Activated T-cell treated with anti-CD3 and anti-CD28 coated beads, Interleukin-2, amount 50 U/mL, for 4 hours (primary cell): Measurements from ENCODE around the gene KIR2DL3. TPM values are rescaled to one million over a fixed set of nuclear protein-coding genes. Genes with fewer than 3 reads are reported as not detected.
"Not testable (repeated sequence)": the region's sequence is repeated elsewhere in the genome, so short reads cannot be mapped to it uniquely, and the experiment has no call there.

Experiments used
- ATAC-seq, 2 donors: fragments of 200-7000 bp; cut with Tn5 transposase; one replicate each; pipeline ENCODE4 v1.10.0; 2021
- DNase-seq: peaks from one replicate; pipeline ENCODE4 v3.0.0-alpha.2; 2020
- H3K27me3 Mint-ChIP-seq: one replicate; pipeline ENCODE4 v1.8.0; 2021; ENCODE audit warnings: low read depth, mixed read lengths
- H3K36me3 Mint-ChIP-seq: one replicate; pipeline ENCODE4 v1.8.0; 2022; ENCODE audit warnings: mixed read lengths; ENCODE audit not compliant: insufficient read depth
- H3K4me1 Mint-ChIP-seq: one replicate; pipeline ENCODE4 v1.8.0; 2021; ENCODE audit warnings: low read depth, mixed read lengths
- H3K4me3 Mint-ChIP-seq: one replicate; pipeline ENCODE4 v1.8.0; 2021; ENCODE audit warnings: mild to moderate bottlenecking, moderate library complexity, mixed read lengths
- H3K9me3 Mint-ChIP-seq: one replicate; pipeline ENCODE4 v1.8.0; 2021; ENCODE audit warnings: mixed read lengths
- total RNA-seq, 3 donors: library from RNA; stranded (reverse); gene quantifications; one replicate each; pipeline ENCODE4 v1.2.1, GENCODE V29; 2021

Gene KIR2DL3
- total RNA-seq = under 1 TPM in 1 of 3 donors, not detected in 2; 0.37 TPM

DNA sequence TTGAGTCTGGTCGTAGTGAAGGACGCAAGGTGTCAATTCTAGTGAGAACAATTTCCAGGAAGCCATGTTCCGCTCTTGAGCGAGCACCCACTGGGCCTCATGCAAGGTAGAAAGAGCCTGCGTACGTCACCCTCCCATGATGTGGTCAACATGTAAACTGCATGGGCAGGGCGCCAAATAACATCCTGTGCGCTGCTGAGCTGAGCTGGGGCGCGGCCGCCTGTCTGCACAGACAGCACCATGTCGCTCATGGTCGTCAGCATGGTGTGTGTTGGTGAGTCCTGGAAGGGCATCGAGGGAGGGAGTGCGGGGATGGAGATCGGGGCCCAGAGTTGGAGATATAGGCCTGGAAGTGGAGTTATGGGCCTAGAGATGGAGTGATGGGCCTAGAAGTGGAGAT is at the start of gene KIR2DL3:
TSS of gene KIR2DL3 (plus strand) at position 208 of the 400 bp plus-strand sequence. CDS start at position 241, 33 bp downstream.
- not testable (repeated sequence) for H3K36me3 Mint-ChIP-seq, H3K4me1 Mint-ChIP-seq, ATAC-seq, H3K4me3 Mint-ChIP-seq, H3K27me3 Mint-ChIP-seq, DNase-seq, H3K9me3 Mint-ChIP-seq

DNA sequence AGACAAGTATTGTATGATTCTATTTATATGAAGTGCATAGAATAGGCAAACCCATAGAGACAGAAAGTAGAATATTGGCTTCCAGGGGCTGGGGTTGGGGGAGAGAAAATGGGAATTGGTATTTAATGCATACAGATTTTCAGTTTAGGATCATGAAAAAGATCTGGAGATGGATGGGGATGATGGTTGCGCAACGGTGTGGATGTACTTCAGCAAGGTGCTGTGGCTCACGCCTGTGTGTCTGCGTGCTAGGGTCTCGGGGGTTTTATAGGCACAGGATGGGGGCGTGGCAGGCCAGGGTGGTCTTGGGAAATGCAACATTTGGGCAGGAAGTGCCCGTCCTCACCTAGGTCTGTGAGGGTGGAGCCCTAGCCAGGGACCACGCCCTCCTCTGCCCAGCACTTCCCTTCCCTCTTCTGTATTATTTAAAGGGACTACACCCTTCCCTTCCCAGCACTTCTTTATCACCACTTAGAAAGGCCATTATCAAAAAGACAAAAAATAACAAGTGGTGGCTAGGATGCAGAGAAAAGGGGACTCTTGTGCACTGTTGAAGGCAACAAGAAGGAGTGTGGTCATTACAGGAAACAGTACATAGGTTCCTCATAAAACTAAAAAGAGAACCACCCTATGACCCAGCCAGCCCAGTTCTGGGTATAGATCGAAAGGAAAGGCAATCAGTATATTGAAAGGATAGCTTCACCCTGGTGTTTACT is 46.6 kb upstream of the KIR2DL3 start:
- ATAC-seq (no peak), DNase-seq (no peak)
- Mint-ChIP-seq H3K9me3 (peaks cover 4% of the 10 kb centered on the region), H3K27me3 (peaks cover 26% of the 10 kb centered on the region), H3K4me1 (no peaks in the 10 kb centered on the region), H3K4me3 (no peak overlapping the region), H3K36me3 (no peaks in the 10 kb centered on the region)

DNA sequence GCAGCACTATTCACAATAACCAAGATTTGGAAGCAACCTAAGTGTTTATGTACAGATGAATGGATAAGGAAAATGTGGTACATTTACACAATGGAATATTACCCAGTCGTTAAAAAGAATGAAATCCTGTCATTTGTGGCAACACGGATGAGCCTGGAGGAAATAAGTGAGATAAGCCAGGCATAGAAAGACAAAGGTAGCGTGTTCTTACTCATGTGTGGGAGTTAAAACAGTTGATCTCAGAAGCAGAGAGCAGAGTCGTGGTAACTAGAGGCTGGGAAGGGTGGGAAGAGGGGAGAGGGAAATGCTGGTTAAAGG is 46.1 kb upstream of the KIR2DL3 start:
- no peak overlapping the region for H3K4me3 Mint-ChIP-seq
- H3K27me3 Mint-ChIP-seq = peaks cover 26% of the 10 kb centered on the region
- H3K9me3 Mint-ChIP-seq = peaks cover 4% of the 10 kb centered on the region
- H3K4me1 Mint-ChIP-seq = no peaks in the 10 kb centered on the region
- DNase-seq (no peak), ATAC-seq (no peak)
- H3K36me3 Mint-ChIP-seq = no peaks in the 10 kb centered on the region

DNA sequence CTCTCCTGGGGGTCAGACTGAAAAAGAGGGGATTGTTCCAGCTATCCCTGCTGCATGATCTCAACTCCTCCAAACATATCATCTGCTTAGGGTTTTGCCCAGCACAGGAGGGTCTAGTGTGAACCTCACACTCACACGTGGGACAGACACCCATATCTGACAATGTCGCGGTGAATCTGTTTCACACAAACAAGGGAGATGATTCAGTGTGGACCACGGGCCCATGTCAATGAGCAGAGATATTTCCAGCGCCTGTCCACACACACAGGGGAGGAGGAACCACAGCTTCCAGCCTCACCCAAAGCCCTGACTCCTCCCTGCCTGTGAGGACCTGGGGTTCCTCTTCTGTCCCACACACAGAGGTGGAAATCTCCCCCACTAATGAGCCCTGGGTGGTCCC is 43.7 kb upstream of the KIR2DL3 start:
- H3K4me1 Mint-ChIP-seq = no peaks in the 10 kb centered on the region
- H3K36me3 Mint-ChIP-seq = no peaks in the 10 kb centered on the region
- DNase-seq = no peak
- H3K27me3 Mint-ChIP-seq = peaks cover 36% of the 10 kb centered on the region
- H3K9me3 Mint-ChIP-seq = peaks cover 4% of the 10 kb centered on the region
- H3K4me3 Mint-ChIP-seq = no peak overlapping the region
- no peak for ATAC-seq

DNA sequence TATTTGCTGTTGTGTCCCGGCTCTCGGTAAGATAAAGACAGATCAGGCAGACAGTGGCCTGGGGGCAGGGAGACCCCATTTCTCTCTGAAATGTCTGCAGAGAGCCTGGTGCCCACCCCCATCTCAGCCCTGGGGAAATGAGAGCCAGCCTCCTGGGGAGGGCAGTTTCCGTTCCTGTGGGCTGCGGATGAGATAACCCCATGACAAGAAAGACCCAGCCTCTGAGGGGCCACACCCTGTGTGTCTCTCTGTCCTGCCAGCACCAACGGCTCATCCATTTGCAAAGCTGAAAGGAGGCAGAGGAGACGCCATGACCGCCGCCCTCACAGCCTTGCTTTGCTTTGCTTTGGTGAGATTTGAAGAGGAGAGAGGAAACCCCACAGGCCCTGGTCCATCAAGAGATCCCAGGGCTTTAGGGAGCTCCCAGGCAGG is 42.2 kb upstream of the KIR2DL3 start:
- Mint-ChIP-seq H3K27me3 (peaks cover 41% of the 10 kb centered on the region), H3K9me3 (peaks cover 4% of the 10 kb centered on the region), H3K36me3 (no peaks in the 10 kb centered on the region), H3K4me3 (no peak overlapping the region), H3K4me1 (no peaks in the 10 kb centered on the region)
- ATAC-seq = no peak
- DNase-seq = no peak

DNA sequence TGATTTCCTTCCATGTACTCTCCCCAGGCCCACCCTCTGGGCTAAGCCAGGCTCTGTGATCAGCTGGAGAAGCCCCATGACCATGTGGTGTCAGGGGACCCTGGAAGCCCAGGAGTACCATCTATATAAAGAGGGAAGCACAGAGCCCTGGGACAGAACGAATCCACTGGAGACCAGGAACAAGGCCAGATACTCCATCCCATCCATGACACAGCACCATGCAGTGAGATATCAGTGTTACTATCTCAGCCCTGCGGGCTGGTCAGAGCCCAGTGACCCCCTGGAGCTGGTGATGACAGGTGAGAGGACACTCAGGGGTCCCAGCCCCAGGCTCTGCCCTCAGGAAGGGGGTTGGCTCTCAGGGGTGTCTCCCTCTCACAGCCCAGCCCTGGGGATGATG is 41.5 kb upstream of the KIR2DL3 start:
- no peaks in the 10 kb centered on the region for H3K4me1 Mint-ChIP-seq
- no peak for DNase-seq
- H3K4me3 Mint-ChIP-seq = no peak overlapping the region
- H3K9me3 Mint-ChIP-seq = peaks cover 4% of the 10 kb centered on the region
- H3K36me3 Mint-ChIP-seq = no peaks in the 10 kb centered on the region
- H3K27me3 Mint-ChIP-seq = peaks cover 35% of the 10 kb centered on the region
- ATAC-seq = no peak

DNA sequence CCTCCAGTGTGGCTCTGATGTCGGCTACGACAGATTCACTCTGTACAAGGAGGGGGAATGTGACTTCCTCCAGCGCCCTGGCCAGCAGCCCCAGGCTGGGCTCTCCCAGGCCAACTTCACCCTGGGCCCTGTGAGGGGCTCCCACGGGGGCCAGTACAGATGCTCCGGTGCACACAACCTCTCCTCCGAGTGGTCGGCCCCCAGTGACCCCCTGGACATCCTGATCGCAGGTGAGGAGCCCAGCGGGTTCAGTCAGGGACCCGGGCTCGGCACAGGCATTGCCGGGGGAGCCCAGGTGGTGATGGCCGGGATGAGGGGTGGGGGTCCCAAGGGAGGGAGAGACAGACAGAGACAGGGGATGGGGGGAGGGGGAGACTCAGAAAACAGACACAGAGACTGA is 40.6 kb upstream of the KIR2DL3 start:
- H3K9me3 Mint-ChIP-seq, H3K4me1 Mint-ChIP-seq, H3K4me3 Mint-ChIP-seq, DNase-seq, ATAC-seq, H3K36me3 Mint-ChIP-seq: not testable (repeated sequence)
- peaks cover 28% of the 10 kb centered on the region for H3K27me3 Mint-ChIP-seq

DNA sequence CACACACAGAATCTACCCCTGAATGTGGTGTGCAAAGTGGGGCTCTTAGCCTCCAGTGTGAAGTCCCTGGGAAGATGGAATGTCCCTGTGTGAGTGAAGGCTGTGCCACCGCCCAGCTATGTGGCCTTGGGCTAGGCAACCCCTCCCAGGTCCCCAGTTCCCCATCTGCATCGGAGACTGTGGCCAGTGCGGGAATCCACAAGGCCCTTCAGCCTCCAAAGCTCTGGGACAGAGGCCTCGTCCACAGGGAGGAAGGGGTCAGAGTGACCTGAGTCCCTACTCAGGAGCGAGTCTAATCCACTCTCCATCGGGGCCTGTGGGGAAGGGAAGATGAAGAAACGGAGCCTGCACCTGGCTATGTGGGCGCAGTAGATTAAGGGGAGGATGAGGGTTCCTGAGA is 33.4 kb upstream of the KIR2DL3 start:
- Mint-ChIP-seq H3K36me3 (no peaks in the 10 kb centered on the region), H3K9me3 (no peaks in the 10 kb centered on the region), H3K4me1 (peaks cover 7% of the 10 kb centered on the region), H3K4me3 (no peak overlapping the region), H3K27me3 (peaks cover 6% of the 10 kb centered on the region)
- DNase-seq (no peak), ATAC-seq (no peak)

DNA sequence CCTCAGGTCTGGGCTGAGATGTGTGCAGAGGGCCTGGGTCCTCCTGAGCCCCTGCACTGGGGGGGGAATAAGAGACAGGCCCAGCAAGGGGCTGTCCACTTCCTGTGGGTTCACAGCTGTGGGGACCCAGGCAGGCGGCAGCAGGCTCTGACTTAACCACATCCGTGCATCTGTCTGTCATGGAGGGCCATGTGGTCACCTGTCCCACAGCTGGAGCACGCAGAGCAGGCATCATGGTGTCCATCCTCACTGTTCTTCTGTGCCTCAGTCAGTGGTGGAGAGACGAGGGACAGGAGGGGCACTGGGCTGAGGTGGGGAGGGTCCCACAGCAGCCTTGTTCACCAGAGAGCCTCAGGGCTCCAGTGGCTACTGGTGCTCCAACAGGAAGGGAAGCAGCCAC is 30.4 kb upstream of the KIR2DL3 start:
- Mint-ChIP-seq H3K9me3 (no peaks in the 10 kb centered on the region), H3K4me1 (peaks cover 10% of the 10 kb centered on the region), H3K4me3 (no peak overlapping the region), H3K27me3 (peaks cover 3% of the 10 kb centered on the region), H3K36me3 (no peaks in the 10 kb centered on the region)
- DNase-seq (no peak), ATAC-seq (no peak)

DNA sequence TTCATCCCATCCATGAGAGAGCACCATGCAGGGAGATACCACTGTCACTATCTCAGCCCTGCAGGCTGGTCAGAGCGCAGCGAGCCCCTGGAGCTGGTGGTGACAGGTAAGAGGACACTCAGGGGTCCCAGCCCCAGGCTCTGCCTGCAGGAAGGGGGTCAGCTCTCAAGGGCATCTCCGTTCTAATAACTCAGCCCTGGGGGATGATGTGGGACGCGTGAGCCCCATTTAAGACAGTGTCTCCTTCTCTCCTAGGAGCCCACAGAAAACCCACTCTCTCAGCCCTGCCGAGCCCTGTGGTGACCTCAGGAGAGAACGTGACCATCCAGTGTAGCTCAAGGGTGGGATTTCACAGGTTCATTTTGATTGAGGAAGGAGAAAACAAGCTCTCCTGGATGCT is 29.5 kb upstream of the KIR2DL3 start:
- ATAC-seq (no peak), DNase-seq (no peak)
- H3K4me1 Mint-ChIP-seq = peaks cover 10% of the 10 kb centered on the region
- H3K4me3 Mint-ChIP-seq = no peak overlapping the region
- no peaks in the 10 kb centered on the region for H3K36me3 Mint-ChIP-seq
- H3K9me3 Mint-ChIP-seq = no peaks in the 10 kb centered on the region
- peaks cover 10% of the 10 kb centered on the region for H3K27me3 Mint-ChIP-seq

DNA sequence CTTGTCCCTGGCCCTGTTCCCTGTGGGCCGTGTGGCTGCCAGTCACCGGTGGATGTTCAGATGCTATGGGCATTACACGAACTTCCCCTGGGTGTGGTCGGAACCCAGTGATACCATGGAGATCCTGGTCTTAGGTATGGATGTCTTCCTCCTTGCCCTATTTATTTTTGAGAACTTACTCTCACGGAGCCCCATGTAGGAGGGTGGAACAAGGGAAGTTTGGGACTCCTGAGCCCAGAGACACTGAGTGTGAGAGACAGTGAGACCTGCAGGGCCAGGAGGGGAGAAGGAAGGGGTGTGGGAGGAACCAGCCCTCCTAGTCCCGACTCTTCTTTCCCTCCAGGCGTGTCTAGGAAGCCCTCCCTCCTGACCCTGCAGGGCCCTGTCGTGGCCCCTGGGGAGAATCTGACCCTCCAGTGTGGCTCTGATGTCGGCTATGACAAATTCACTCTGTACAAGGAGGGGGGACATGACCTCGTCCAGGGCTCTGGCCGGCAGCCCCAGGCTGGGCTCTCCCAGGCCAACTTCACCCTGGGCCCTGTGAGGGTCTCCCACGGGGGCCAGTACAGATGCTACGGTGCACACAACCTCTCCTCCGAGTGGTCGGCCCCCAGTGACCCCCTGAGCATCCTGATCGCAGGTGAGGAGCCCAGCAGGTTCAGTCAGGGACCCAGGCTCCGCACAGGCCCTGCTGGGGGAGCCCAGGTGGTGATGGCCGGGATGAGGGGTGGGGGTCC is 28.9 kb upstream of the KIR2DL3 start:
- H3K27me3 Mint-ChIP-seq = peaks cover 10% of the 10 kb centered on the region
- H3K4me1 Mint-ChIP-seq = peaks cover 10% of the 10 kb centered on the region
- DNase-seq (no peak), ATAC-seq (no peak)
- no peak overlapping the region for H3K4me3 Mint-ChIP-seq
- no peaks in the 10 kb centered on the region for H3K9me3 Mint-ChIP-seq
- H3K36me3 Mint-ChIP-seq = no peaks in the 10 kb centered on the region

DNA sequence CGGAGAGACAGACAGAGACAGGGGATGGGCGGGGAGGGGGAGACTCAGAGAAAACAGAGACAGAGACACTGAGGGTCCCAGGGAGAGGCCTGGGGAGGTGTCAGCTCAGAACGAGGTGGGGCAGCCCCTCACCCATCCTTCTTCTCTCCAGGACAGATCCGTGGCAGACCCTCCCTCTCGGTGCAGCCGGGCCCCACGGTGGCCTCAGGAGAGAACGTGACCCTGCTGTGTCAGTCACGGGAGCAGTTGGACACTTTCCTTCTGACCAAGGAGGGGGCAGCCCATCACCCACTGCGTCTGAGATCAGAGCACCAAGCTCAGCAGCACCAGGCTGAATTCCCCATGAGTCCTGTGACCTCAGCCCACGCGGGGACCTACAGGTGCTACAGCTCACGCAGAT is 28.4 kb upstream of the KIR2DL3 start:
- H3K27me3 Mint-ChIP-seq, H3K36me3 Mint-ChIP-seq, DNase-seq, H3K9me3 Mint-ChIP-seq, H3K4me1 Mint-ChIP-seq, H3K4me3 Mint-ChIP-seq, ATAC-seq: not testable (repeated sequence)

DNA sequence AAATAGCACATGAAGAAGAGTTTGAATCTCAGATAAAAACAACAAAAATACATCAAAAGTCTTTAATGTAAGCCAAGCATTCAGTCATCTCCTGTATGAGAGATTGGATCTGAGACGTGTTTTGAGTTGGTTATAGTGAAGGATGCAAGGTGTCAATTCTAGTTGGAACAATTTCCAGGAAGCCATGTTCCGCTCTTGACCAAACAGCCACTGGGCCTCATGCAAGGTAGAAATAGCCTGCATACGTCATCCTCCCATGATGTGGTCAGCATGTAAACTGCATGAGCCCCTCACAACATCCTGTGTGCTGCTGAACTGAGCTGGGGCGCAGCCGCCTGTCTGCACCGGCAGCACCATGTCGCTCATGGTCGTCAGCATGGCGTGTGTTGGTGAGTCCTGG is 14.2 kb upstream of the KIR2DL3 start, which contains the start of gene KIR3DL3:
TSS of gene KIR3DL3 (plus strand) at position 301 of the 400 bp plus-strand sequence. CDS start at position 356, 55 bp downstream.
- peaks cover 22% of the 10 kb centered on the region for H3K9me3 Mint-ChIP-seq
- DNase-seq = no peak
- ATAC-seq = no peak
- no peaks in the 10 kb centered on the region for H3K36me3 Mint-ChIP-seq
- peaks cover 12% of the 10 kb centered on the region for H3K27me3 Mint-ChIP-seq
- no peaks in the 10 kb centered on the region for H3K4me1 Mint-ChIP-seq
- H3K4me3 Mint-ChIP-seq = no peak within 1 kb of the TSS

DNA sequence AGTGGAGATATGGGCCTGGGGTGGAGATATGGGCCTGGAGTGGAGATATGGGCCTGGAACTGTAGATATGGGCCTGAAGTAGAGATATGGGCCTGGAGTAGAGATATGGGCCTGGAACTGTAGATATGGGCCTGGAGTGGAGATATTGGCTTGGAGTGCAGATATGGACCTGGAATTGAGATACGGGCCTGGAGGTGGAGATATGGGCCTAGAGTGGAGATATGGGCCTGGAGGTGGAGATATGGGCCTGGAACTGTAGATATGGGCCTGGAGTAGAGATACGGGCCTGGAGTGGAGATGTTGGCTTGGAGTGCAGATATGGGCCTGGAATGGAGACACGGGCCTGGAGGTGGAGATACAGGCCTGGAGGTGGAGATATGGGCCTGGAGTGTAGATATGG is 13.7 kb upstream of the KIR2DL3 start:
- Mint-ChIP-seq H3K27me3 (peaks cover 12% of the 10 kb centered on the region), H3K4me1 (no peaks in the 10 kb centered on the region), H3K4me3 (no peak overlapping the region), H3K36me3 (no peaks in the 10 kb centered on the region), H3K9me3 (peaks cover 17% of the 10 kb centered on the region)
- no peak for ATAC-seq
- no peak for DNase-seq

DNA sequence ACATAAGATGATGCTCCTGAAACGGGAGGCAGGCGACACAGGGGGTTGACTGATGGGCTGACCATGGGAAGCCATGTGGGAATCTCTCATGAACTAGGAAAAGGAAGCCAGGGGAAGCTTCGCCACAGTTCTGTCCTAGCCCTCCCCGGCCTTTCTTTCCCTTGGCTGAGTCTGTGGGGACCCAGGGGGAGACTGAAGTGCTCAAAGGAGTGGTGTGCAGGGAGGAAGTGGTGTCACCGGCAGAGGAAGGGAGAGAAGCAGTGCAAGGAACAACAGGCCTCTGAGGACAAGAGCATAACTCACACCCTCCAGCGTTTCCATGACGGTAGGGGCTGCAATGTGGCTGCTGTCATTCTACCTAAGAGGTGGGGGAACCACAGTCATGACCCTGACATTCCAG is 13.0 kb upstream of the KIR2DL3 start:
- ATAC-seq = no peak
- Mint-ChIP-seq H3K4me1 (no peaks in the 10 kb centered on the region), H3K9me3 (peaks cover 12% of the 10 kb centered on the region), H3K36me3 (no peaks in the 10 kb centered on the region), H3K27me3 (peaks cover 12% of the 10 kb centered on the region), H3K4me3 (no peak overlapping the region)
- DNase-seq = no peak
